Bronchial epithelial cell (primary cell): ENCODE measurements around the gene PKHD1. TPM values are rescaled to one million over a fixed set of nuclear protein-coding genes. Genes with fewer than 3 reads are reported as not detected.

Experiments
- DNase-seq: peaks from one replicate; pipeline ENCODE4 v3.0.0-alpha.2; 2010; ENCODE audit warnings: low read depth
- FAIRE-seq: peaks from 2 replicates; lab custom pipeline; 2011; peaks lifted over from hg19 to GRCh38; lab: Jason Lieb, UNC
- H3K27me3 ChIP-seq: 2 replicates; pipeline ENCODE4 v1.5.1; 2011; ENCODE audit warnings: low read length; ENCODE audit not compliant: control insufficient read depth, insufficient read depth
- H3K36me3 ChIP-seq: 2 replicates; pipeline ENCODE4 v1.5.1; 2011; ENCODE audit warnings: low read length; ENCODE audit not compliant: control insufficient read depth, insufficient read depth
- H3K4me3 ChIP-seq: 2 replicates; pipeline ENCODE4 v1.5.1; 2011; ENCODE audit warnings: mild to moderate bottlenecking, low read depth, low read length, control low read depth
- CTCF ChIP-seq: IDR thresholded peaks from 2 replicates; pipeline ENCODE4 v1.5.1; 2011; ENCODE audit warnings: mild to moderate bottlenecking, moderate library complexity, low read length, control low read depth, inconsistent platforms; ENCODE audit not compliant: insufficient read depth, severe bottlenecking
- total RNA-seq: library from RNA; depleted of rRNA; stranded (reverse); fragments of >200 nt; gene quantifications from 2 replicates; pipeline ENCODE4 v1.2.1, GENCODE V29; 2014

The PKHD1 gene
- total RNA-seq, 1 donor from 2014 or later: not detected

GRCh38 chr6:52103623-52104022, 16.2 kb upstream of the PKHD1 start:
- no peak for TF ChIP-seq CTCF
- H3K4me3 ChIP-seq: no peak overlapping the region
- peaks cover 2% of the 10 kb centered on the region for H3K27me3 ChIP-seq
- FAIRE-seq: no peak
- no peak for DNase-seq
- no peaks in the 10 kb centered on the region for H3K36me3 ChIP-seq

GRCh38 chr6:52102405-52102804, 15.0 kb upstream of the PKHD1 start:
- Histone ChIP-seq H3K27me3 (peaks cover 2% of the 10 kb centered on the region), H3K36me3 (no peaks in the 10 kb centered on the region), H3K4me3 (no peak overlapping the region)
- no peak for TF ChIP-seq CTCF
- FAIRE-seq (no peak), DNase-seq (no peak)

- peak; percentile 15 for DNase-seq
- H3K27me3 ChIP-seq: peaks cover 2% of the 10 kb centered on the region
- FAIRE-seq: no peak
- no peak for TF ChIP-seq CTCF
- H3K36me3 ChIP-seq: no peaks in the 10 kb centered on the region
- no peak overlapping the region for H3K4me3 ChIP-seq
Measured at GRCh38 chr6:52098721-52099120, 11.3 kb upstream of the PKHD1 start.

- no peaks in the 10 kb centered on the region for H3K27me3 ChIP-seq
- H3K36me3 ChIP-seq: no peaks in the 10 kb centered on the region
- no peak for TF ChIP-seq CTCF
- FAIRE-seq (no peak), DNase-seq (peak; percentile 78)
- no peak overlapping the region for H3K4me3 ChIP-seq
Measured at GRCh38 chr6:52089758-52090348, 2.4 kb upstream of the PKHD1 start.

GRCh38 chr6:52086741-52087140, 672 bp downstream of the PKHD1 start:
- Histone ChIP-seq H3K27me3 (no peaks in the 10 kb centered on the region), H3K36me3 (no peaks in the 10 kb centered on the region), H3K4me3 (no peak overlapping the region)
- no peak for FAIRE-seq
- TF ChIP-seq CTCF: no peak
- no peak for DNase-seq

- H3K36me3 ChIP-seq: no peaks in the 10 kb centered on the region
- no peak for FAIRE-seq
Measured at GRCh38 chr6:52081237-52081636, 6.2 kb downstream of the PKHD1 start.

More at GRCh38 chr6:52081237-52081636, 6.2 kb downstream of the PKHD1 start:
- DNase-seq: no peak
- Histone ChIP-seq H3K4me3 (no peak overlapping the region), H3K27me3 (no peaks in the 10 kb centered on the region)
- TF ChIP-seq CTCF: no peak
